Ishikawa (cell line): Measurements from ENCODE around the gene ENOSF1.

ENCODE experiments used
- CEBPB ChIP-seq: IDR thresholded peaks from 2 replicates; pipeline ENCODE4 v1.6.1; 2012
- CREB1 ChIP-seq: IDR thresholded peaks from 2 replicates; pipeline ENCODE4 v1.6.1; 2012; ENCODE audit warnings: low read depth
- EP300 ChIP-seq: IDR thresholded peaks from 2 replicates; pipeline ENCODE4 v1.6.1; 2012; ENCODE audit warnings: borderline replicate concordance
- FOXM1 ChIP-seq: IDR thresholded peaks from 2 replicates; pipeline ENCODE4 v1.6.1; 2012; ENCODE audit warnings: low read depth, borderline replicate concordance
- TAF1 ChIP-seq: IDR thresholded peaks from 2 replicates; pipeline ENCODE4 v1.6.1; 2012; ENCODE audit warnings: low read depth, mild to moderate bottlenecking
- YY1 ChIP-seq: IDR thresholded peaks from 2 replicates; pipeline ENCODE4 v1.6.1; 2012; ENCODE audit warnings: low read depth
- TF ChIP-seq, protein P1 (sequence below): IDR thresholded peaks from 2 replicates; pipeline ENCODE4 v1.6.1; 2012

DNA sequence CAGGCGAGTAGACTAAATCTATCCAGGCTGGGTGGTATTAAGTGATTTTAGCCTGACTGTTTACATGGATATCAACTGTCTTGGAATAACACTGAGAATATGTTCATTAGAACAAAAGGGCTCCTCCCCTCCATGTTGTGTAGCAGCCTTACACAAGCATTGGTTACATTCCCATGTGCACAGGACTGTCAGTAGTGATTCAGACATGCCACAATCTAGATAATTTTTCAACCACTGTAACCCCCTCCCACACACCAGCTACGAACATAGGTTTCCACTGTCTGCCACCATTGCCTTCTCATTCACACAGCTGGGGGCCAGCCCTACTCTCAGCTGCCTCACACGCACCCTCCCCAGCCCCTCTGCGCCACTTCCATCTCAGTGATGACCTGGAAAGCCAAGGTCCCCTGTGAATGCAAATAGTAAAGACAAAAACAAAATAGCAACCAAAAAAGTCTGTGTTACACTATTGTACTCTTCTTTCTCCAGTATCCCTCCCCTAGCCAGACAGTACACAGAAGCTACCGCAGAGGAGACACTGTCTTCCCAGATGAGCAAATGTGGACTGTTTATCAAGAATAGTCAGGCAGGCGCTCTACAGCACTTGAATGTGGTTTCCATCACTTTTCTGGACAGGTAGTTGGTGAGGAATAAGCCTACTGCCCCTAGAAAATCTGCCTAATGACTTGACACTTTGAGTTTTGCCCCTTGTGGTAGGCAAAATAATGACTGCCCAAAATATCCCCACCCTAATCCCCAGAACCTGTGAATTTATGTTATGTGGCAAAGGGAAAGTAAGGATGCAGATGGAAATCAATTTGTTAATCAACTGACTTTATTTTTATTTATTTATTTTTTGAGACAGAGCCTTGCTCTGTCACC is 82.9 kb downstream of the ENOSF1 start:
- TF ChIP-seq YY1 (no peak), CEBPB (no peak), FOXM1 (no peak), CREB1 (no peak), TAF1 (no peak), EP300 (no peak)
- TF ChIP-seq, protein P1, sequence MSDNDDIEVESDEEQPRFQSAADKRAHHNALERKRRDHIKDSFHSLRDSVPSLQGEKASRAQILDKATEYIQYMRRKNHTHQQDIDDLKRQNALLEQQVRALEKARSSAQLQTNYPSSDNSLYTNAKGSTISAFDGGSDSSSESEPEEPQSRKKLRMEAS = no peak
